NCI-H2196 treated with DMSO at 0.1 percent for 48 hours (cell line): ENCODE measurements around the gene SVIP.

Source experiments
- DNase-seq: peaks from one replicate; lab custom pipeline; 2025; ENCODE audit not compliant: unreplicated experiment; lab: John Stamatoyannopoulos, UW

SVIP gene

GRCh38 chr11:22795914-22796313, 33.7 kb downstream of the SVIP start:
- no peak for DNase-seq

- no peak for DNase-seq
Measured at GRCh38 chr11:22792497-22792896, 37.1 kb downstream of the SVIP start.

- DNase-seq = peak; percentile 18
Measured at GRCh38 chr11:22787551-22788162, 41.9 kb downstream of the SVIP start.

GRCh38 chr11:22787055-22787454, 42.5 kb downstream of the SVIP start:
- no peak for DNase-seq

- DNase-seq = no peak
Measured at GRCh38 chr11:22786475-22786874, 43.1 kb downstream of the SVIP start.

GRCh38 chr11:22785251-22785650, 44.4 kb downstream of the SVIP start:
- no peak for DNase-seq

- DNase-seq = no peak
Measured at GRCh38 chr11:22780952-22781593, 48.5 kb downstream of the SVIP start.

GRCh38 chr11:22779850-22780249, 49.8 kb downstream of the SVIP start:
- DNase-seq = no peak

- DNase-seq = no peak
Measured at GRCh38 chr11:22778642-22779041, 51.0 kb downstream of the SVIP start.

GRCh38 chr11:22775248-22775647, 54.4 kb downstream of the SVIP start:
- no peak for DNase-seq

- no peak for DNase-seq
Measured at GRCh38 chr11:22774716-22775115, 54.9 kb downstream of the SVIP start.

GRCh38 chr11:22769081-22769480, 60.5 kb downstream of the SVIP start:
- DNase-seq = no peak
